Activated naive CD4-positive, alpha-beta T cell treated with anti-CD3 and anti-CD28 coated beads, Interleukin-2, amount 50 U/mL, for 24 hours (primary cell): ENCODE results near the gene PASK.

Experiments
- H3K27ac Mint-ChIP-seq: one replicate; pipeline ENCODE4 v1.8.0; 2021; ENCODE audit warnings: mild to moderate bottlenecking, mixed read lengths
- H3K27me3 Mint-ChIP-seq: one replicate; pipeline ENCODE4 v1.8.0; 2021; ENCODE audit warnings: mixed read lengths
- H3K36me3 Mint-ChIP-seq: one replicate; pipeline ENCODE4 v1.8.0; 2021; ENCODE audit warnings: mixed read lengths
- H3K4me1 Mint-ChIP-seq: one replicate; pipeline ENCODE4 v1.8.0; 2021; ENCODE audit warnings: mixed read lengths
- H3K4me3 Mint-ChIP-seq: one replicate; pipeline ENCODE4 v1.8.0; 2021; ENCODE audit warnings: mild to moderate bottlenecking, mixed read lengths
- H3K9me3 Mint-ChIP-seq: one replicate; pipeline ENCODE4 v1.8.0; 2021; ENCODE audit warnings: mixed read lengths

The PASK gene

GRCh38 chr2:241126771-241127202 is 22.5 kb downstream of the PASK start:
- Mint-ChIP-seq H3K27me3 (no peaks in the 10 kb centered on the region), H3K9me3 (no peaks in the 10 kb centered on the region), H3K4me1 (peaks cover 12% of the 10 kb centered on the region), H3K36me3 (peaks cover 4% of the 10 kb centered on the region), H3K4me3 (no peak overlapping the region), H3K27ac (no peak overlapping the region)

- no peaks in the 10 kb centered on the region for H3K27me3 Mint-ChIP-seq
- H3K27ac Mint-ChIP-seq, result no peak overlapping the region
- H3K4me1 Mint-ChIP-seq, result peaks cover 12% of the 10 kb centered on the region
- no peak overlapping the region for H3K4me3 Mint-ChIP-seq
- no peaks in the 10 kb centered on the region for H3K9me3 Mint-ChIP-seq
- peaks cover 5% of the 10 kb centered on the region for H3K36me3 Mint-ChIP-seq
These were observed 23.1 kb downstream of the PASK start for GRCh38 chr2:241126201-241126611.

- peaks cover 12% of the 10 kb centered on the region for H3K4me1 Mint-ChIP-seq
- H3K27ac Mint-ChIP-seq, result no peak overlapping the region
- peaks cover 6% of the 10 kb centered on the region for H3K36me3 Mint-ChIP-seq
- H3K9me3 Mint-ChIP-seq, result no peaks in the 10 kb centered on the region
- no peak overlapping the region for H3K4me3 Mint-ChIP-seq
- H3K27me3 Mint-ChIP-seq, result no peaks in the 10 kb centered on the region
These were observed 23.6 kb downstream of the PASK start for GRCh38 chr2:241125626-241126025.

GRCh38 chr2:241123816-241124536 is 25.3 kb downstream of the PASK start:
- Mint-ChIP-seq H3K4me3 (no peak overlapping the region), H3K27me3 (no peaks in the 10 kb centered on the region), H3K9me3 (no peaks in the 10 kb centered on the region), H3K36me3 (peaks cover 10% of the 10 kb centered on the region), H3K27ac (no peak overlapping the region), H3K4me1 (peaks cover 12% of the 10 kb centered on the region)

- no peaks in the 10 kb centered on the region for H3K9me3 Mint-ChIP-seq
- H3K4me3 Mint-ChIP-seq, result no peak overlapping the region
- peaks cover 4% of the 10 kb centered on the region for H3K4me1 Mint-ChIP-seq
- H3K27me3 Mint-ChIP-seq, result no peaks in the 10 kb centered on the region
- H3K27ac Mint-ChIP-seq, result no peak overlapping the region
- peaks cover 10% of the 10 kb centered on the region for H3K36me3 Mint-ChIP-seq
These were observed 26.8 kb downstream of the PASK start for GRCh38 chr2:241122376-241123002.

GRCh38 chr2:241121008-241121407 is 28.3 kb downstream of the PASK start:
- Mint-ChIP-seq H3K27me3 (no peaks in the 10 kb centered on the region), H3K27ac (no peak overlapping the region), H3K4me3 (no peak overlapping the region), H3K36me3 (peaks cover 11% of the 10 kb centered on the region), H3K4me1 (no peaks in the 10 kb centered on the region), H3K9me3 (no peaks in the 10 kb centered on the region)

- H3K27me3 Mint-ChIP-seq, result no peaks in the 10 kb centered on the region
- no peak overlapping the region for H3K27ac Mint-ChIP-seq
- H3K9me3 Mint-ChIP-seq, result no peaks in the 10 kb centered on the region
- peaks cover 11% of the 10 kb centered on the region for H3K36me3 Mint-ChIP-seq
- H3K4me3 Mint-ChIP-seq, result no peak overlapping the region
- no peaks in the 10 kb centered on the region for H3K4me1 Mint-ChIP-seq
These were observed 28.8 kb downstream of the PASK start for GRCh38 chr2:241120440-241120839.

GRCh38 chr2:241118737-241119505 is 30.4 kb downstream of the PASK start:
- H3K9me3 Mint-ChIP-seq, result no peaks in the 10 kb centered on the region
- H3K4me3 Mint-ChIP-seq, result no peak overlapping the region
- no peaks in the 10 kb centered on the region for H3K27me3 Mint-ChIP-seq
- H3K27ac Mint-ChIP-seq, result no peak overlapping the region
- no peaks in the 10 kb centered on the region for H3K4me1 Mint-ChIP-seq
- H3K36me3 Mint-ChIP-seq, result peaks cover 17% of the 10 kb centered on the region

- H3K4me3 Mint-ChIP-seq, result no peak overlapping the region
- peaks cover 9% of the 10 kb centered on the region for H3K4me1 Mint-ChIP-seq
- H3K36me3 Mint-ChIP-seq, result peaks cover 16% of the 10 kb centered on the region
- H3K27ac Mint-ChIP-seq, result no peak overlapping the region
- no peaks in the 10 kb centered on the region for H3K27me3 Mint-ChIP-seq
- H3K9me3 Mint-ChIP-seq, result no peaks in the 10 kb centered on the region
These were observed 32.4 kb downstream of the PASK start for GRCh38 chr2:241116606-241117560.

- Mint-ChIP-seq H3K27ac (no peak overlapping the region), H3K9me3 (no peaks in the 10 kb centered on the region), H3K4me3 (no peak overlapping the region), H3K36me3 (peaks cover 10% of the 10 kb centered on the region), H3K27me3 (no peaks in the 10 kb centered on the region), H3K4me1 (peaks cover 17% of the 10 kb centered on the region)
These were observed 33.9 kb downstream of the PASK start for GRCh38 chr2:241115361-241115760.

GRCh38 chr2:241114836-241115235 is 34.4 kb downstream of the PASK start:
- Mint-ChIP-seq H3K4me3 (no peak overlapping the region), H3K9me3 (no peaks in the 10 kb centered on the region), H3K36me3 (peaks cover 11% of the 10 kb centered on the region), H3K27me3 (no peaks in the 10 kb centered on the region), H3K4me1 (peaks cover 22% of the 10 kb centered on the region), H3K27ac (no peak overlapping the region)

- peak overlapping the region; percentile 46 for H3K27ac Mint-ChIP-seq
- H3K36me3 Mint-ChIP-seq, result peaks cover 13% of the 10 kb centered on the region
- H3K4me1 Mint-ChIP-seq, result peaks cover 43% of the 10 kb centered on the region
- H3K27me3 Mint-ChIP-seq, result no peaks in the 10 kb centered on the region
- H3K9me3 Mint-ChIP-seq, result no peaks in the 10 kb centered on the region
- peak overlapping the region; percentile 53 for H3K4me3 Mint-ChIP-seq
These were observed 36.7 kb downstream of the PASK start for GRCh38 chr2:241112592-241112991.

- peaks cover 12% of the 10 kb centered on the region for H3K36me3 Mint-ChIP-seq
- no peaks in the 10 kb centered on the region for H3K27me3 Mint-ChIP-seq
- no peaks in the 10 kb centered on the region for H3K9me3 Mint-ChIP-seq
- peak overlapping the region; percentile 14 for H3K27ac Mint-ChIP-seq
- H3K4me3 Mint-ChIP-seq, result peak overlapping the region; percentile 53
- peaks cover 45% of the 10 kb centered on the region for H3K4me1 Mint-ChIP-seq
These were observed 37.2 kb downstream of the PASK start for GRCh38 chr2:241112046-241112445.

- Mint-ChIP-seq H3K4me3 (peak overlapping the region; percentile 58), H3K27me3 (no peaks in the 10 kb centered on the region), H3K9me3 (no peaks in the 10 kb centered on the region), H3K27ac (no peak overlapping the region), H3K4me1 (peaks cover 45% of the 10 kb centered on the region), H3K36me3 (peaks cover 12% of the 10 kb centered on the region)
These were observed 37.8 kb downstream of the PASK start for GRCh38 chr2:241111440-241111805.
